HepG2 (cell line): ENCODE data around the gene DCAF6. TPM values are rescaled to one million over a fixed set of nuclear protein-coding genes. Genes with fewer than 3 reads are reported as not detected.

Experiments
- AHR ChIP-seq: IDR thresholded peaks from 2 replicates; pipeline ENCODE4 v1.6.1; 2018; ENCODE audit warnings: missing genetic modification reagents, missing compliant biosample characterization
- ATF1 ChIP-seq: IDR thresholded peaks from 2 replicates; pipeline ENCODE4 v1.6.1; 2016; ENCODE audit warnings: mild to moderate bottlenecking, control low read depth
- BCL3 ChIP-seq: sonication (generic); formaldehyde crosslinking; IDR thresholded peaks from 2 replicates; pipeline ENCODE4 v1.5.1; 2020; ENCODE audit warnings: mild to moderate bottlenecking, missing genetic modification reagents, moderate library complexity
- BCL6 ChIP-seq: IDR thresholded peaks from 2 replicates; pipeline ENCODE4 v1.6.1; 2016; ENCODE audit warnings: missing genetic modification reagents, missing compliant biosample characterization
- CBFB ChIP-seq: sonication (generic); formaldehyde crosslinking; IDR thresholded peaks from 2 replicates; pipeline ENCODE4 v1.4.0; 2020; ENCODE audit warnings: missing genetic modification reagents
- GPN1 ChIP-seq: sonication (generic); formaldehyde crosslinking; IDR thresholded peaks from 2 replicates; pipeline ENCODE4 v1.5.1; 2020; ENCODE audit warnings: missing genetic modification reagents, borderline replicate concordance
- GTF2F1 ChIP-seq: fragments of 150-350 bp; IDR thresholded peaks from 2 replicates; pipeline ENCODE4 v1.6.1; 2014; ENCODE audit warnings: low read length
- HMGXB4 ChIP-seq, 2 experiments: sonication (generic) in 1 of 2; formaldehyde crosslinking in 1 of 2; IDR thresholded peaks; 2 replicates each; pipeline versions ENCODE4 v1.4.0 to v1.6.1; 2018 to 2020; ENCODE audit warnings: missing genetic modification reagents in 2 of 2, borderline replicate concordance in 1 of 2, low read depth in 1 of 2, mild to moderate bottlenecking in 1 of 2, missing biosample characterization in 1 of 2
- KLF11 ChIP-seq: IDR thresholded peaks from 2 replicates; pipeline ENCODE4 v1.6.1; 2016; ENCODE audit warnings: missing compliant biosample characterization
- KMT2B ChIP-seq: IDR thresholded peaks from 2 replicates; pipeline ENCODE4 v1.6.1; 2016; ENCODE audit warnings: missing genetic modification reagents, missing compliant biosample characterization
- MLX ChIP-seq: IDR thresholded peaks from 2 replicates; pipeline ENCODE4 v1.6.1; 2016
- PRDM15 ChIP-seq: sonication (generic); formaldehyde crosslinking; IDR thresholded peaks from 2 replicates; pipeline ENCODE4 v1.4.0; 2020; ENCODE audit warnings: missing genetic modification reagents
- RFX1 ChIP-seq: fragments of 450-650 bp; IDR thresholded peaks from 2 replicates; pipeline ENCODE4 v1.6.1; 2017
- SKI ChIP-seq: fragments of 450-650 bp; IDR thresholded peaks from one replicate; pipeline ENCODE4 v1.6.1; 2018; ENCODE audit warnings: mild to moderate bottlenecking; ENCODE audit not compliant: partially characterized antibody
- ZFP1 ChIP-seq: IDR thresholded peaks from 2 replicates; pipeline ENCODE4 v1.6.1; 2016
- ZFP82 ChIP-seq: sonication (generic); formaldehyde crosslinking; IDR thresholded peaks from 2 replicates; pipeline ENCODE4 v1.5.1; 2020; ENCODE audit warnings: mild to moderate bottlenecking, missing genetic modification reagents, borderline replicate concordance
- ZNF160 ChIP-seq: sonication (generic); formaldehyde crosslinking; IDR thresholded peaks from 2 replicates; pipeline ENCODE4 v1.8.0; 2022; ENCODE audit warnings: mild to moderate bottlenecking, inconsistent platforms, missing genetic modification reagents
- ZNF296 ChIP-seq: sonication (generic); formaldehyde crosslinking; conservative IDR thresholded peaks from 2 replicates; pipeline ENCODE4 v1.5.0; 2020; ENCODE audit warnings: mild to moderate bottlenecking, missing genetic modification reagents
- ZNF549 ChIP-seq: sonication (generic); formaldehyde crosslinking; IDR thresholded peaks from 2 replicates; pipeline ENCODE4 v1.5.0; 2020; ENCODE audit warnings: missing genetic modification reagents
- ZNF616 ChIP-seq: sonication (generic); formaldehyde crosslinking; IDR thresholded peaks from 2 replicates; pipeline ENCODE4 v1.5.0; 2020; ENCODE audit warnings: low read depth, mild to moderate bottlenecking, missing genetic modification reagents
- polyA plus RNA-seq, 8 experiments: library from polyadenylated mRNA; depleted of rRNA in 3 of 8; stranded (reverse) in 7 of 8; unstranded in 1 of 8; fragments of >200 nt; fragmentation: Illumina TruSeq in 4 of 8; extraction: Trizol in 4 of 8; gene quantifications; 2 replicates each; pipeline versions ENCODE4 v1.2.1 to v1.2.3, GENCODE V29; 2011 to 2016; ENCODE audit warnings: low read depth in 4 of 8, missing spikeins in 1 of 8, mixed read lengths in 1 of 8; ENCODE audit not compliant: insufficient read depth in 1 of 8
- total RNA-seq, 5 experiments: library from RNA; depleted of rRNA; stranded (reverse); fragments of >200 nt; fragmentation: Illumina TruSeq; extraction: Trizol; gene quantifications; 2 replicates each; pipeline ENCODE4 v1.2.3, GENCODE V29; 2016; ENCODE audit warnings: low read depth in 1 of 5

DCAF6 gene
- total and polyA plus RNA-seq, 2 of the 13 experiments (the other 11 are each of a cell fraction or from before 2014, with no cell fraction given) = 24.7 to 33.7 TPM

- TF ChIP-seq ZNF616 = 0 out of 2 replicates have a peak, but pooled peaks have one; percentile 18
- TF ChIP-seq PRDM15 (CRISPR knock-in tag) = no peak
- TF ChIP-seq KMT2B (CRISPR knock-in tag) = no peak
- TF ChIP-seq ZNF549 = no peak
- 0 out of 2 replicates have a peak, but pooled peaks have one; percentile 65 for TF ChIP-seq ZFP82 (CRISPR knock-in tag)
- 0 out of 2 replicates have a peak, but pooled peaks have one; percentile 10 for TF ChIP-seq GPN1 (CRISPR knock-in tag)
- TF ChIP-seq KLF11 = no peak
- TF ChIP-seq SKI = no peak
- no peak; the same call in 1 of the 2 replicates for TF ChIP-seq GTF2F1
- TF ChIP-seq AHR (CRISPR knock-in tag) = no peak
- no peak for TF ChIP-seq CBFB
- TF ChIP-seq BCL6 (CRISPR knock-in tag) = 0 out of 2 replicates have a peak, but pooled peaks have one; percentile 14
- no peak for TF ChIP-seq ZFP1 (CRISPR knock-in tag)
- no peak for TF ChIP-seq ATF1 (CRISPR knock-in tag)
- TF ChIP-seq HMGXB4 (CRISPR knock-in tag; IDR thresholded peaks at IDR 0.05; ENCODE audit: borderline replicate concordance in 1 of 2, low read depth in 1 of 2) = peak in 1 of 2 experiments; percentile 62; a peak in 1 of 4 replicates
- no peak for TF ChIP-seq BCL3 (CRISPR knock-in tag)
- TF ChIP-seq ZNF296 (CRISPR knock-in tag) = no peak
- 0 out of 2 replicates have a peak, but pooled peaks have one; percentile 23 for TF ChIP-seq MLX
- peak; percentile 48; the same call in 1 of the 2 replicates for TF ChIP-seq ZNF160
- no peak for TF ChIP-seq RFX1
Observed at GRCh38 chr1:167935216-167936067, 1.0 kb upstream of the DCAF6 start (continued).
